Measurements from ENCODE around the gene ANKRD33B. TPM values are rescaled to one million over a fixed set of nuclear protein-coding genes. Genes with fewer than 3 reads are reported as not detected.

Gene ANKRD33B
- total and polyA plus RNA-seq, 2 experiments from 2014 or later: 1.5 to 2.0 TPM

- Histone ChIP-seq H3K9me3 (ENCODE audit: low read depth) (no peaks in the 10 kb centered on the region), H3K27ac (no peak overlapping the region), H4K20me1 (ENCODE audit: insufficient read depth, poor library complexity, severe bottlenecking) (no peaks in the 10 kb centered on the region), H3K4me1 (ENCODE audit: insufficient read depth) (peaks cover 27% of the 10 kb centered on the region), H3K36me3 (replicated peaks; ENCODE audit: insufficient read depth, low read depth) (no peaks in the 10 kb centered on the region), H3K79me2 (no peaks in the 10 kb centered on the region), H2AFZ (no peak overlapping the region), H3K27me3 (no peaks in the 10 kb centered on the region), H3K4me2 (no peak overlapping the region), H3K4me3 (no peak overlapping the region), H3K9me2 (replicated peaks; ENCODE audit: insufficient read depth) (no peaks in the 10 kb centered on the region)
- DNase-seq (ENCODE audit: low spot score): no peak
- TF ChIP-seq CTCF (IDR thresholded peaks at IDR 0.05; ENCODE audit: poor library complexity) (no peak), EZH2 (IDR thresholded peaks at IDR 0.05; ENCODE audit: borderline replicate concordance) (no peak), EZH2phosphoT487 (IDR thresholded peaks at IDR 0.05; ENCODE audit: low read depth, severe bottlenecking, unreplicated experiment) (no peak)
- 94% methylated on average over 7 of the region's 7 CpGs for WGBS (ENCODE audit: low lambda C conversion rate, missing lambda C conversion rate)
Observed at GRCh38 chr5:10553476-10553875, 10.4 kb upstream of the ANKRD33B start.

- TF ChIP-seq EZH2phosphoT487 (IDR thresholded peaks at IDR 0.05; ENCODE audit: low read depth, severe bottlenecking, unreplicated experiment) (no peak), CTCF (IDR thresholded peaks at IDR 0.05; ENCODE audit: poor library complexity) (no peak), EZH2 (IDR thresholded peaks at IDR 0.05; ENCODE audit: borderline replicate concordance) (no peak)
- Histone ChIP-seq H3K27ac (no peak overlapping the region), H3K79me2 (no peaks in the 10 kb centered on the region), H3K4me1 (ENCODE audit: insufficient read depth) (peaks cover 27% of the 10 kb centered on the region), H2AFZ (no peak overlapping the region), H3K9me3 (ENCODE audit: low read depth) (no peaks in the 10 kb centered on the region), H4K20me1 (ENCODE audit: insufficient read depth, poor library complexity, severe bottlenecking) (no peaks in the 10 kb centered on the region), H3K36me3 (replicated peaks; ENCODE audit: insufficient read depth, low read depth) (no peaks in the 10 kb centered on the region), H3K4me3 (no peak overlapping the region), H3K4me2 (no peak overlapping the region), H3K27me3 (no peaks in the 10 kb centered on the region), H3K9me2 (replicated peaks; ENCODE audit: insufficient read depth) (no peaks in the 10 kb centered on the region)
- peak; percentile 59 for DNase-seq (ENCODE audit: low spot score)
- WGBS (ENCODE audit: low lambda C conversion rate, missing lambda C conversion rate): 35% methylated on average over 8 of the region's 8 CpGs
Observed at GRCh38 chr5:10555277-10555684, 8.6 kb upstream of the ANKRD33B start.

- Histone ChIP-seq H3K36me3 (replicated peaks; ENCODE audit: insufficient read depth, low read depth) (no peaks in the 10 kb centered on the region), H3K4me3 (no peak overlapping the region), H3K9me2 (replicated peaks; ENCODE audit: insufficient read depth) (no peaks in the 10 kb centered on the region), H3K4me2 (no peak overlapping the region), H4K20me1 (ENCODE audit: insufficient read depth, poor library complexity, severe bottlenecking) (no peaks in the 10 kb centered on the region), H3K27me3 (no peaks in the 10 kb centered on the region), H2AFZ (no peak overlapping the region), H3K79me2 (no peaks in the 10 kb centered on the region), H3K4me1 (ENCODE audit: insufficient read depth) (peaks cover 22% of the 10 kb centered on the region), H3K9me3 (ENCODE audit: low read depth) (no peaks in the 10 kb centered on the region), H3K27ac (no peak overlapping the region)
- DNase-seq (ENCODE audit: low spot score): no peak
- TF ChIP-seq EZH2 (IDR thresholded peaks at IDR 0.05; ENCODE audit: borderline replicate concordance): no peak
- 57% methylated on average over 3 of the region's 3 CpGs for WGBS (ENCODE audit: low lambda C conversion rate, missing lambda C conversion rate)
Observed at GRCh38 chr5:10556289-10556807, 7.5 kb upstream of the ANKRD33B start.

GRCh38 chr5:10556893-10557746, 6.8 kb upstream of the ANKRD33B start:
- H3K36me3 ChIP-seq (replicated peaks; ENCODE audit: insufficient read depth, low read depth): no peaks in the 10 kb centered on the region
- H3K9me3 ChIP-seq (ENCODE audit: low read depth): no peaks in the 10 kb centered on the region
- peaks cover 15% of the 10 kb centered on the region for H3K4me1 ChIP-seq (ENCODE audit: insufficient read depth)
- TF ChIP-seq EZH2phosphoT487 (IDR thresholded peaks at IDR 0.05; ENCODE audit: low read depth, severe bottlenecking, unreplicated experiment): no peak
- TF ChIP-seq EZH2 (IDR thresholded peaks at IDR 0.05; ENCODE audit: borderline replicate concordance): no peak
- no peak for TF ChIP-seq CTCF (IDR thresholded peaks at IDR 0.05; ENCODE audit: poor library complexity)
- no peak overlapping the region for H3K4me3 ChIP-seq
- H3K79me2 ChIP-seq: no peaks in the 10 kb centered on the region
- DNase-seq (ENCODE audit: low spot score): no peak
- 83% methylated on average over 11 of the region's 11 CpGs for WGBS (ENCODE audit: low lambda C conversion rate, missing lambda C conversion rate)
- no peaks in the 10 kb centered on the region for H4K20me1 ChIP-seq (ENCODE audit: insufficient read depth, poor library complexity, severe bottlenecking)
- H2AFZ ChIP-seq: no peak overlapping the region
- H3K9me2 ChIP-seq (replicated peaks; ENCODE audit: insufficient read depth): no peaks in the 10 kb centered on the region
- no peak overlapping the region for H3K27ac ChIP-seq
- H3K27me3 ChIP-seq: peaks cover 3% of the 10 kb centered on the region
- H3K4me2 ChIP-seq: no peak overlapping the region
